A549 treated with ZK216348 at 1 μM for 4 hours (cell line): ENCODE results near the gene CAPN6. TPM values are rescaled to one million over a fixed set of nuclear protein-coding genes. Genes with fewer than 3 reads are reported as not detected.

ENCODE experiments used
- total RNA-seq: library from RNA; stranded (reverse); fragments of 200-300 nt; extraction: Qiagen RNA extraction; gene quantifications from 5 replicates; pipeline ENCODE4 v1.2.3, GENCODE V29; 2022; ENCODE audit warnings: low read depth

The CAPN6 gene, protein sequence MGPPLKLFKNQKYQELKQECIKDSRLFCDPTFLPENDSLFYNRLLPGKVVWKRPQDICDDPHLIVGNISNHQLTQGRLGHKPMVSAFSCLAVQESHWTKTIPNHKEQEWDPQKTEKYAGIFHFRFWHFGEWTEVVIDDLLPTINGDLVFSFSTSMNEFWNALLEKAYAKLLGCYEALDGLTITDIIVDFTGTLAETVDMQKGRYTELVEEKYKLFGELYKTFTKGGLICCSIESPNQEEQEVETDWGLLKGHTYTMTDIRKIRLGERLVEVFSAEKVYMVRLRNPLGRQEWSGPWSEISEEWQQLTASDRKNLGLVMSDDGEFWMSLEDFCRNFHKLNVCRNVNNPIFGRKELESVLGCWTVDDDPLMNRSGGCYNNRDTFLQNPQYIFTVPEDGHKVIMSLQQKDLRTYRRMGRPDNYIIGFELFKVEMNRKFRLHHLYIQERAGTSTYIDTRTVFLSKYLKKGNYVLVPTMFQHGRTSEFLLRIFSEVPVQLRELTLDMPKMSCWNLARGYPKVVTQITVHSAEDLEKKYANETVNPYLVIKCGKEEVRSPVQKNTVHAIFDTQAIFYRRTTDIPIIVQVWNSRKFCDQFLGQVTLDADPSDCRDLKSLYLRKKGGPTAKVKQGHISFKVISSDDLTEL
- total RNA-seq, result not detected in 5 replicates

DNA sequence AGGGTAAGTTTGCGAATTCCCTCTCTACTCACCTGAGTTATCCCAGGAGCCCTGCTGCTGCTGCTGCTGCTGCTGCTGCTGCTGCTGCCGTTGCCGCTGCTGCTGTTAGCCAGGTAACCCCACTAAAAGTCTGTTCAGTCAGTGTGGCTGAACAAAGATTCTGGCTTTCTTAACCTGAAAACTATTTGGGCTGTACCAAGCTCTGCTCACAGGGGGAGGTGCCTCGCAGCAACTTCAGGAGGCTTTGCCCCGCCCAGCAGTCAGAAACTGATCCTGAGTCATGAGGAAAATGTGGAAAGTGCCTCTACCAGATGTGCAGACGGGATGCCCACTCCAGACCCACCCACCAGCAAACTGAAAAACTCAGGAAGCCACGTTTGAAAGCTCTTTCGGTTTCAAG lies at the start of gene CAPN6:
Gene CAPN6 (minus strand): TSS at position 145 of the 400 bp plus-strand sequence. CDS start 6,547 bp downstream, outside the sequence.

Other genes with a start within 250 kb of the CAPN6 start
- 0.11 TPM in 1 of 5 replicates, not detected in the others for gene PAK3, start 174.3 kb downstream of the CAPN6 start, total RNA-seq
- not detected in 5 replicates for gene DCX, start 141.7 kb upstream of the CAPN6 start, total RNA-seq
- gene SERTM2, start 241.2 kb upstream of the CAPN6 start, total RNA-seq, result not detected in 5 replicates